CD4-positive, alpha-beta T cell treated with Interleukin-4 for 1 hour (primary cell): Measurements from ENCODE around the gene CBX1.

ENCODE experiments used
- DNase-seq, 2 donors: peaks; one replicate each; pipeline ENCODE4 v3.0.0-alpha.2; 2020 to 2022

Gene CBX1

DNA sequence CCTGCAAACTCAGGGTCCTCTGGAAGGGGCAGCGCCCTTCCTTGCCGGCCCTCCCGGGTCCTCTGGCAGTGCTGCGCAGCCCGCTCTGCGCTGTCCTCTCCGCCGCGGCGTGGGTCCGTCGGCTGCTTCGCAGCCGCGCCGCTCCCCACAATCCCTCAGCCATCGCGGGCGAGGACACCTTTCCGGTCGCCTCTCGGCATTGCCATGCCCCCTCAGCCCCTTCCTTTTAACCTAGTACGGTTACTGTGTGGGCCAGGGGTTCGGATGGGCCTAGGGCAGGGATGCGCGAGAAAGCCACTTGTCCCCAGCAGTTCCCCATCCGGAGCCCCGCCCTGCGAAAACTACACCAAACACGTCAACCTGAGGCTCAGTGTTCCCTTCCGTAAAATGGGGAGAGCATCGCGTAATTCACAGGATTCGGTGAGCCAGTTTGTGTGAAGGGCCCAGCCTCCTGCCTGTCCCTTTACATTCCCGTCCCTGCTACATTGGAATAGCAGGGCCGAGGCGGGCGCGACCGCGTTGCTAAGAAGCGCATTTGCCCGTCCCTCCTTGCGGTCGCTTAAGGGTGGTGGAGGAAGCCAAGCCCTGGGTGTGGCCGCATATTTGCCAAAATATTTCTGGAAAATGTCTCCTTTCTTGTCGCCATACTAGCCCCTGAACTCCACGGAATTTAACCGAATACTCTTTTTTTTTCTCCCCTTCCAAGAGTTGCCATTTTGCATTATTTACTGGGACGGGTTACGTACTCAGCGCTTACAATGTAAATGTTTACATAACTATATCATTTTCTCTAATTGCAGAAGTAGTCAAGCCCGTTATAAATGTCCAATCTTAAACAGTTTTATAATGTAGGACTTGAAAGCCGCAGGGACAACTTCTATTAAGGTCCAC is 76.9 kb downstream of the CBX1 start:
- DNase-seq: peak; percentile 30 to 56

GRCh38 chr17:48023400-48024148 is 77.7 kb downstream of the CBX1 start:
- DNase-seq: peak; percentile 40 to 47

DNA sequence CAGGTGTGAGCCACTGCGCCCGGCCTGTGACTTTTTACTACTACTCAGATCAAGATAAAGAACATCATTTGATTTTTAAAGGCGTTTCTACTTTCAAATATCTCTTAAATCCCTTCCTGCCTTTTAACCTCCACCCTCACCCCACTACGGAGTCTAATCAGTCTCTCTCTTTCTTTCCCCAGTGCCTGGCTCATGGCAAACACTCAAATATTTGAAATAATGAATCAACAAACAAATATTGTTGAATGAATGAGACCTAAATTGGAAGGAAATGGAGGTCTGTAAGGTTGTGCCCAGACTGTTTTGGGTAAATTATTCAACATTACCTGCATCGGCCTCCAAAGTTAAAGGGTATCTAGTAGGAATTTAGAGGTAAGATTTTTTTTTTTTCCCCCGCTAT is 78.4 kb downstream of the CBX1 start:
- DNase-seq: no peak

DNA sequence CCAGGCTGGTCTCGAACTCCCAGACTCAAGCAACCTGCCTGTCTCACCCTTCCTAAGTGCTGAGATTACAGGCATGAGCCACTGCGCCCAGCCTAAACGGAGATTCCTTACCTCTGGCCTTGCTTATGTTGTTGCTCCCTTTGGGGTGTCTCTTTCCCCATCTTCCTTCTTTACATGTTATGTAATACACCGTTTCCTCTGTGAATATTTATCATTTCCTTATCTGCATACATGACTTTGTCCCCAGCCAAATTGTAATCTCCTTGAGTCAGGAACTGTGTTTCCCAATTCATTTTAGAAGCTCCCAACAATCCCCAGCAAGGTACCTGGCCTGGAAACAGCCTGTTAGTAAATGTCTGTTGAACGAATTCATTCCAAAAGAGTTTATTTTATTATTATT is 79.3 kb downstream of the CBX1 start:
- DNase-seq: no peak
